Measurements from ENCODE around the gene RASSF8. TPM values are rescaled to one million over a fixed set of nuclear protein-coding genes. Genes with fewer than 3 reads are reported as not detected.

Gene RASSF8
- total and polyA plus RNA-seq, 2 of the 8 experiments (the other 6 are each of a cell fraction or from before 2014, with no cell fraction given), result 6.4 to 46.7 TPM

DNA sequence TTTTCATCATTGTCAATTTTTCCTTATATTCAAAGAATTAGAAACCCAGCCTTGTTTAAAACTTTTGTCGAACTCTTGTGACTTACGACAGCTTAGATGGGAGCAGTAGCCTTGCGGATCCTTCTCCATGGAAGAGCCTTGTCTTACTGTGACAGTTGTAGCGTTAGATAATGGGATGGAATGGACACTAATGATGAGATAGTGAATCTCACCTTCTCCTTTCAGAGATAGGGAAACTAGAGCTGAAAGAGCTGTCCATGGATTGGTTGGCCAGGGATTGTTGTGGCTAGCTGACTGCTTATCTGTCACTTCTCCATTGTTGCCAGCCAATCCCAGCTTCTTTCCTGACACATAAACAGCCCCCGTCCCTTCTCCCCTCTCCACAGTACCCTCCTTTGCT, 107.0 kb downstream of the RASSF8 start:
- no peaks in the 10 kb centered on the region for H3K79me1 ChIP-seq (ENCODE audit: low read depth, low read length)
- no peaks in the 10 kb centered on the region for H4K20me1 ChIP-seq (replicated peaks in 1 of 2; ENCODE audit: control insufficient read depth in 1 of 2, insufficient read depth in 2 of 2, low read length in 2 of 2)
- POLR2A ChIA-PET (ENCODE audit: partially characterized antibody), result no interaction called here
- H3K4me3 ChIP-seq (ENCODE audit: extremely low read depth in 1 of 4, insufficient read depth in 2 of 4, low read depth in 3 of 4, low read length in 4 of 4), result no peak overlapping the region
- no peak overlapping the region for H2BK20ac ChIP-seq (ENCODE audit: low read length)
- DNase-seq (ENCODE audit: low read depth in 1 of 2, low spot score in 2 of 2) (no peak), FAIRE-seq (no peak)
- no peak overlapping the region for H4K8ac ChIP-seq (ENCODE audit: extremely low read depth, insufficient read depth, low read length)
- H3K79me2 ChIP-seq (ENCODE audit: control insufficient read depth in 1 of 2, insufficient read depth in 2 of 2, low read length in 2 of 2), result no peaks in the 10 kb centered on the region
- peaks cover 0 to 8% (median 6%) of the 10 kb centered on the region in 4 experiments; a peak in 5 of 7 replicates for H3K4me1 ChIP-seq (replicated peaks in 1 of 4; ENCODE audit: control insufficient read depth in 3 of 4, insufficient read depth in 4 of 4, low read length in 3 of 4)
- no peak overlapping the region for H3K4ac ChIP-seq (replicated peaks; ENCODE audit: insufficient read length, low read depth, low read length)
- no peak overlapping the region for H3K23ac ChIP-seq (ENCODE audit: insufficient read length)
- CTCF ChIA-PET (ENCODE audit: partially characterized antibody), result interaction anchor here (0.6 to 0.9 kb wide), 3 partner anchors 24 to 631 kb away, joined by 3 read pairs; no protein-coding TSS in a partner anchor
- no peak overlapping the region for H2AK5ac ChIP-seq (ENCODE audit: low read depth, low read length)
- no peak overlapping the region for H2AFZ ChIP-seq (ENCODE audit: low read length)
- H3K27ac ChIP-seq (ENCODE audit: low read depth, low read length), result no peak overlapping the region
- H3K27me3 ChIP-seq (replicated peaks in 1 of 4; ENCODE audit: control insufficient read depth in 3 of 4, extremely low read depth in 1 of 4, insufficient read depth in 3 of 4, low read length in 3 of 4), result no peaks in the 10 kb centered on the region
- no peak overlapping the region for H4K5ac ChIP-seq (ENCODE audit: insufficient read length, low read depth, low read length)
- no peak overlapping the region for H2BK12ac ChIP-seq (ENCODE audit: low read depth, low read length)
- no peak overlapping the region for H4K91ac ChIP-seq (replicated peaks; ENCODE audit: insufficient read length, low read length)
- H3K9ac ChIP-seq (replicated peaks in 1 of 4; ENCODE audit: extremely low read depth in 1 of 4, low read depth in 3 of 4, low read length in 3 of 4), result no peak overlapping the region
- no peaks in the 10 kb centered on the region for H3K23me2 ChIP-seq (ENCODE audit: low read depth, low read length)
- no peak overlapping the region for H3K18ac ChIP-seq (ENCODE audit: extremely low read depth, low read length)
- no peak overlapping the region for H3K14ac ChIP-seq (ENCODE audit: insufficient read length)
- H3K4me2 ChIP-seq (ENCODE audit: insufficient read depth in 1 of 2, low read depth in 2 of 2, low read length in 2 of 2), result no peak overlapping the region
- H3K56ac ChIP-seq (replicated peaks; ENCODE audit: insufficient read length, low read depth, low read length), result no peak overlapping the region
- whole genome bisulfite sequencing, 2 experiments (ENCODE audit: extremely low coverage in 1 of 2, insufficient coverage in 1 of 2, insufficient read length in 1 of 2, insufficient replicate concordance in 2 of 2, low coverage in 1 of 2, low lambda C conversion rate in 2 of 2, missing lambda C conversion rate in 1 of 2), result 89% methylated on average over 5 of the region's 5 CpGs; no CpG with 5 or more reads in 1 of the 2 experiments
- H2BK15ac ChIP-seq (ENCODE audit: low read length), result no peak overlapping the region
- TF ChIP-seq CBX8 (IDR thresholded peaks at IDR 0.05; ENCODE audit: borderline replicate concordance, low read depth, low read length) (no peak), CBX5 (IDR thresholded peaks at IDR 0.05; ENCODE audit: low read depth, low read length) (no peak), ASH2L (IDR thresholded peaks at IDR 0.05; ENCODE audit: low read length) (no peak), HDAC6 (IDR thresholded peaks at IDR 0.05; ENCODE audit: low read depth, low read length) (no peak), EGR1 (IDR thresholded peaks at IDR 0.05; ENCODE audit: borderline replicate concordance, low read depth, low read length) (no peak), BCL11A (IDR thresholded peaks at IDR 0.05; ENCODE audit: low read depth in 2 of 2, low read length in 2 of 2) (no peak), SAP30 (IDR thresholded peaks at IDR 0.05; ENCODE audit: insufficient read depth, insufficient replicate concordance, low read length) (no peak), SP1 (IDR thresholded peaks at IDR 0.05; ENCODE audit: low read depth, low read length) (no peak), JUND (IDR thresholded peaks at IDR 0.05; ENCODE audit: low read length) (no peak), NRF1 (IDR thresholded peaks at IDR 0.05; ENCODE audit: low read depth, low read length) (no peak), TCF12 (IDR thresholded peaks at IDR 0.05; ENCODE audit: low read depth, low read length) (no peak), RBBP5 (IDR thresholded peaks at IDR 0.05; ENCODE audit: borderline replicate concordance, low read depth, low read length) (no peak), HDAC2 (IDR thresholded peaks at IDR 0.05; ENCODE audit: borderline replicate concordance in 1 of 2, low read depth in 2 of 2, low read length in 2 of 2) (no peak), CHD2 (IDR thresholded peaks at IDR 0.05; ENCODE audit: low read length) (no peak)
- H2BK5ac ChIP-seq (ENCODE audit: low read depth, low read length), result no peak overlapping the region
- H3K36me3 ChIP-seq (ENCODE audit: control insufficient read depth in 2 of 4, insufficient read depth in 4 of 4, low read length in 3 of 4), result no peaks in the 10 kb centered on the region
- no peak overlapping the region for H2BK120ac ChIP-seq (replicated peaks; ENCODE audit: low read depth, low read length)
- H3K9me3 ChIP-seq (ENCODE audit: insufficient read depth in 2 of 2, low read depth in 1 of 2, low read length in 1 of 2), result no peaks in the 10 kb centered on the region
